Stomach (tissue), 4 donors: ENCODE measurements around the gene EFEMP1.

ENCODE experiments used
- EP300 ChIP-seq: sonication (generic); formaldehyde crosslinking; IDR thresholded peaks from one replicate; pipeline ENCODE4 v1.6.1; 2017; ENCODE audit warnings: antibody characterized with exemption
- POLR2A ChIP-seq, 4 donors: fragments of 450-650 bp; IDR thresholded peaks; one replicate each; pipeline ENCODE4 v1.6.1; 2016; ENCODE audit warnings: antibody characterized with exemption in 4 of 4, control low read depth in 2 of 4, mild to moderate bottlenecking in 1 of 4, moderate library complexity in 1 of 4
- POLR2AphosphoS5 ChIP-seq, 3 donors: sonication (generic); formaldehyde crosslinking; IDR thresholded peaks; one replicate each; pipeline ENCODE4 v1.6.1; 2016; ENCODE audit warnings: antibody characterized with exemption in 3 of 3
- TF ChIP-seq, protein P1 (sequence below), 7 experiments: fragments of 450-650 bp in 4 of 7; fragments of 200-600 bp in 3 of 7; sonication (generic) in 3 of 7; IDR thresholded peaks; one replicate each; pipeline ENCODE4 v1.5.1; 2016 to 2019; ENCODE audit warnings: antibody characterized with exemption in 7 of 7, control low read depth in 2 of 7, mild to moderate bottlenecking in 1 of 7

DNA sequence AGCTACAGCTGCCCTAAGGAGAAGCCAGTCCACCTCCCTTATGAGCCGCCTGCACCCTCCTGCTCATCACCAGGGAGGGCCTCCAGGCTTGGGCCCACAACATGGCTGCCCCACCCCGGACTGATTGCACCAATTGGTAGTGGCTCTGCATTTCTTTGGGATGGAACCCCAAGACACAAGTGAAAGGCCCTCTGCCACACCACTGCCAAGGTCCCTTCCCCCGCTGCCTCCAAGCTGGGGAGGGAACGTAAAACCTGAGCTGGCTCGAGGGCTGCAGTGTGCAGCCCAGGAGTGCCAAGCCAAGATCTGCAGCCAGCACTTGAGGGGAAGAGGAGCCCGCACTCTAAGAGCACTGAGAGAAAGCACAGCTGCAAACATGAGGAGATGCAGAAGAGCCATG, 97.3 kb downstream of the EFEMP1 start:
- TF ChIP-seq, protein P1, sequence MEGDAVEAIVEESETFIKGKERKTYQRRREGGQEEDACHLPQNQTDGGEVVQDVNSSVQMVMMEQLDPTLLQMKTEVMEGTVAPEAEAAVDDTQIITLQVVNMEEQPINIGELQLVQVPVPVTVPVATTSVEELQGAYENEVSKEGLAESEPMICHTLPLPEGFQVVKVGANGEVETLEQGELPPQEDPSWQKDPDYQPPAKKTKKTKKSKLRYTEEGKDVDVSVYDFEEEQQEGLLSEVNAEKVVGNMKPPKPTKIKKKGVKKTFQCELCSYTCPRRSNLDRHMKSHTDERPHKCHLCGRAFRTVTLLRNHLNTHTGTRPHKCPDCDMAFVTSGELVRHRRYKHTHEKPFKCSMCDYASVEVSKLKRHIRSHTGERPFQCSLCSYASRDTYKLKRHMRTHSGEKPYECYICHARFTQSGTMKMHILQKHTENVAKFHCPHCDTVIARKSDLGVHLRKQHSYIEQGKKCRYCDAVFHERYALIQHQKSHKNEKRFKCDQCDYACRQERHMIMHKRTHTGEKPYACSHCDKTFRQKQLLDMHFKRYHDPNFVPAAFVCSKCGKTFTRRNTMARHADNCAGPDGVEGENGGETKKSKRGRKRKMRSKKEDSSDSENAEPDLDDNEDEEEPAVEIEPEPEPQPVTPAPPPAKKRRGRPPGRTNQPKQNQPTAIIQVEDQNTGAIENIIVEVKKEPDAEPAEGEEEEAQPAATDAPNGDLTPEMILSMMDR (IDR thresholded peaks at IDR 0.05) = no peak
- TF ChIP-seq POLR2A (IDR thresholded peaks at IDR 0.05) (no peak), POLR2AphosphoS5 (IDR thresholded peaks at IDR 0.05) (no peak), EP300 (no peak)
